Fibroblast of villous mesenchyme (primary cell): ENCODE measurements around the gene PTPRJ. TPM values are rescaled to one million over a fixed set of nuclear protein-coding genes. Genes with fewer than 3 reads are reported as not detected.

ENCODE experiments used
- DNase-seq: peaks from one replicate; pipeline ENCODE4 v3.0.0-alpha.2; 2010; ENCODE audit warnings: low read depth
- H3K4me3 ChIP-seq: 2 replicates; pipeline ENCODE4 v1.5.1; 2011; ENCODE audit warnings: low read depth, mild to moderate bottlenecking, low read length
- CTCF ChIP-seq: IDR thresholded peaks from 2 replicates; pipeline ENCODE4 v1.5.1; 2012; ENCODE audit warnings: low read depth, mild to moderate bottlenecking, low read length; ENCODE audit not compliant: insufficient read depth
- total RNA-seq: library from RNA; depleted of rRNA; stranded (reverse); fragments of >200 nt; gene quantifications from 2 replicates; pipeline ENCODE4 v1.2.3, GENCODE V29; 2012

Gene PTPRJ
- total RNA-seq, 1 donor = 29.8 TPM

DNA sequence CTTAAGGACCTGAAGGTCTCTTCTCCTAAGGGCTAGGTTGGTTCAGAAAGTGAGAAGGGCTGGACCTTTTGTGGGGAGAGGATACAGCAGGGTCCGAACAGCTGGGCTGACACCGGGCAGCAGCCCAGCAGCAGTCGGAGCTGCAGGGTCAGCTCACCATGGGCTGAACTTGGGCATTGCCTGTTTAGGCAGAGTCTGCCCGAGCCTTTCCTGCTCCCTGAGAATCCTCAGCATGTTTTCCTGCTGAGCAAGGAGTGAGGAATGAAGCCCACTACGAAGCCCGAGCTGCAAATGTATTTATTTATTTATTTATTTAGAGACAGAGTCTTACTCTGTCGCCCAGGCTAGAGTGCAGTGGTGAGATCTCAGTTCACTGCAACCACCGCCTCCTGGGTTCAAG, 83.9 kb downstream of the PTPRJ start:
- H3K4me3 ChIP-seq = peak overlapping the region; percentile 26
- peak; percentile 65 for DNase-seq
- TF ChIP-seq CTCF = no peak

GRCh38 chr11:48066881-48067800, 86.8 kb downstream of the PTPRJ start:
- H3K4me3 ChIP-seq = no peak overlapping the region
- DNase-seq = no peak
- no peak for TF ChIP-seq CTCF

- no peak overlapping the region for H3K4me3 ChIP-seq
- no peak for TF ChIP-seq CTCF
- no peak for DNase-seq
Measured at GRCh38 chr11:48073031-48073861, 92.9 kb downstream of the PTPRJ start.

- no peak for DNase-seq
- no peak for TF ChIP-seq CTCF
- no peak overlapping the region for H3K4me3 ChIP-seq
Measured at GRCh38 chr11:48074425-48075181, 94.2 kb downstream of the PTPRJ start.

GRCh38 chr11:48075637-48076036, 95.3 kb downstream of the PTPRJ start:
- DNase-seq = no peak
- no peak for TF ChIP-seq CTCF
- no peak overlapping the region for H3K4me3 ChIP-seq

DNA sequence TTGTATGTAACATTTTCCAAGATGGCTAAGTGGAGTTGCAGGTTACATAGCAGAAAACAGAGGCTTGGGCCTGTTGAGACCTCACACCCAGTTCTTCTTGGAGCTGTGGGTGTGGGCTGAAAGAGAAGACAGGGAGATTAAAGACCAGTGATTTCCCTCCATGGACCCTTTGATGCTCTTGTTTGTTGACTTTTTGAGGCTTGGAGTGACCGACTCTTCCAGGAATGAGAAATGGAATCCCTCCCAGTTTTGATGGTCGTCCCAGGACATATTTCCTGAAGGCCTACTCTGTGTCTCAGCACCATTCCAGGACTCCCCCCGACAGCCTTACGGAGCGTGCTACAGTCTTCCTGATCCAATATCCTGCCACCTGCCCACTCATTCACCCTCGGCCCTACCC, 96.9 kb downstream of the PTPRJ start:
- TF ChIP-seq CTCF = no peak
- no peak for DNase-seq
- H3K4me3 ChIP-seq = no peak overlapping the region
